ENCODE data around the gene NCR3LG1. TPM values are rescaled to one million over a fixed set of nuclear protein-coding genes. Genes with fewer than 3 reads are reported as not detected.

NCR3LG1 gene
- total and polyA plus RNA-seq, 2 of the 8 experiments (the other 6 are each of a cell fraction or from before 2014, with no cell fraction given): 0.68 to 1.9 TPM

- Histone ChIP-seq H3K23ac (ENCODE audit: insufficient read length) (no peak overlapping the region), H3K79me2 (ENCODE audit: control insufficient read depth in 1 of 2, insufficient read depth in 2 of 2, low read length in 2 of 2) (no peaks in the 10 kb centered on the region), H4K5ac (ENCODE audit: insufficient read length, low read depth, low read length) (no peak overlapping the region), H3K4me2 (ENCODE audit: insufficient read depth in 1 of 2, low read depth in 2 of 2, low read length in 2 of 2) (no peak overlapping the region), H3K4me1 (replicated peaks in 1 of 4; ENCODE audit: control insufficient read depth in 3 of 4, insufficient read depth in 4 of 4, low read length in 3 of 4) (no peaks in the 10 kb centered on the region), H4K8ac (ENCODE audit: extremely low read depth, insufficient read depth, low read length) (no peak overlapping the region), H2BK20ac (ENCODE audit: low read length) (no peak overlapping the region), H4K91ac (replicated peaks; ENCODE audit: insufficient read length, low read length) (no peak overlapping the region), H3K14ac (ENCODE audit: insufficient read length) (no peak overlapping the region), H2BK12ac (ENCODE audit: low read depth, low read length) (no peak overlapping the region), H4K20me1 (replicated peaks in 1 of 2; ENCODE audit: control insufficient read depth in 1 of 2, insufficient read depth in 2 of 2, low read length in 2 of 2) (no peaks in the 10 kb centered on the region), H3K36me3 (ENCODE audit: control insufficient read depth in 2 of 4, insufficient read depth in 4 of 4, low read length in 3 of 4) (no peaks in the 10 kb centered on the region; a peak in 2 of 8 replicates), H3K27me3 (replicated peaks in 1 of 4; ENCODE audit: control insufficient read depth in 3 of 4, extremely low read depth in 1 of 4, insufficient read depth in 3 of 4, low read length in 3 of 4) (no peaks in the 10 kb centered on the region), H2BK5ac (ENCODE audit: low read depth, low read length) (no peak overlapping the region), H2AK5ac (ENCODE audit: low read depth, low read length) (no peak overlapping the region), H3K18ac (ENCODE audit: extremely low read depth, low read length) (no peak overlapping the region), H2BK120ac (replicated peaks; ENCODE audit: low read depth, low read length) (no peak overlapping the region), H3K79me1 (ENCODE audit: low read depth, low read length) (no peaks in the 10 kb centered on the region), H3K9me3 (ENCODE audit: insufficient read depth in 2 of 2, low read depth in 1 of 2, low read length in 1 of 2) (no peaks in the 10 kb centered on the region), H3K4me3 (ENCODE audit: extremely low read depth in 1 of 4, insufficient read depth in 2 of 4, low read depth in 3 of 4, low read length in 4 of 4) (no peak overlapping the region), H3K4ac (replicated peaks; ENCODE audit: insufficient read length, low read depth, low read length) (no peak overlapping the region), H3K23me2 (ENCODE audit: low read depth, low read length) (no peaks in the 10 kb centered on the region), H3K9ac (replicated peaks in 1 of 4; ENCODE audit: extremely low read depth in 1 of 4, low read depth in 3 of 4, low read length in 3 of 4) (no peak overlapping the region), H2BK15ac (ENCODE audit: low read length) (no peak overlapping the region), H3K27ac (ENCODE audit: low read depth, low read length) (no peak overlapping the region), H2AFZ (ENCODE audit: low read length) (no peak overlapping the region), H3K56ac (replicated peaks; ENCODE audit: insufficient read length, low read depth, low read length) (no peak overlapping the region)
- DNase-seq (ENCODE audit: low read depth in 1 of 2, low spot score in 2 of 2) (no peak), FAIRE-seq (no peak)
- no peak for TF ChIP-seq CTBP2 (IDR thresholded peaks at IDR 0.05; ENCODE audit: borderline replicate concordance, insufficient read depth, insufficient read length, low read length)
- no peak for TF ChIP-seq SIN3A (conservative IDR thresholded peaks at IDR 0.05 in 1 of 2, IDR thresholded peaks at IDR 0.05 in 1 of 2; ENCODE audit: low read depth in 1 of 2, low read length in 2 of 2)
- no peak for TF ChIP-seq TCF12 (IDR thresholded peaks at IDR 0.05; ENCODE audit: low read depth, low read length)
- TF ChIP-seq RBBP5 (IDR thresholded peaks at IDR 0.05; ENCODE audit: borderline replicate concordance, low read depth, low read length): no peak
- TF ChIP-seq JUN (IDR thresholded peaks at IDR 0.05; ENCODE audit: low read depth, low read length): no peak
- no peak for TF ChIP-seq ATF3 (IDR thresholded peaks at IDR 0.05; ENCODE audit: insufficient read depth, low read depth, low read length)
- TF ChIP-seq SRF (IDR thresholded peaks at IDR 0.05; ENCODE audit: low read depth, low read length): no peak
- TF ChIP-seq RNF2 (IDR thresholded peaks at IDR 0.05; ENCODE audit: borderline replicate concordance, low read depth, low read length, missing control alignments, poor library complexity, severe bottlenecking): no peak
- TF ChIP-seq JUND (IDR thresholded peaks at IDR 0.05; ENCODE audit: low read length): no peak
- ChIA-PET POLR2A (ENCODE audit: partially characterized antibody) (no interaction called here), CTCF (ENCODE audit: partially characterized antibody) (interaction anchor here (1.7 kb wide), 1 partner anchor 16 kb away, joined by 4 read pairs; no protein-coding TSS in a partner anchor)
- WGBS, 2 experiments (ENCODE audit: extremely low coverage in 1 of 2, insufficient coverage in 1 of 2, insufficient read length in 1 of 2, insufficient replicate concordance in 2 of 2, low coverage in 1 of 2, low lambda C conversion rate in 2 of 2, missing lambda C conversion rate in 1 of 2): 87% methylated on average over 1 of the region's 1 CpG; no CpG with 5 or more reads in 1 of the 2 experiments
These were observed 36.6 kb upstream of the NCR3LG1 start for GRCh38 chr11:17314904-17315426.

All from H1 (cell line).